HG02938 (cell line): ENCODE measurements around the gene USH1C.

ENCODE experiments used
- ATAC-seq: cut with Tn5 transposase; IDR thresholded peaks from one replicate; pipeline ENCODE4 v1.9.1; 2021; ENCODE audit warnings: mild to moderate bottlenecking, moderate library complexity; ENCODE audit not compliant: unreplicated experiment

Gene USH1C

GRCh38 chr11:17478070-17478469 is 66.1 kb downstream of the USH1C start:
- ATAC-seq: no peak

DNA sequence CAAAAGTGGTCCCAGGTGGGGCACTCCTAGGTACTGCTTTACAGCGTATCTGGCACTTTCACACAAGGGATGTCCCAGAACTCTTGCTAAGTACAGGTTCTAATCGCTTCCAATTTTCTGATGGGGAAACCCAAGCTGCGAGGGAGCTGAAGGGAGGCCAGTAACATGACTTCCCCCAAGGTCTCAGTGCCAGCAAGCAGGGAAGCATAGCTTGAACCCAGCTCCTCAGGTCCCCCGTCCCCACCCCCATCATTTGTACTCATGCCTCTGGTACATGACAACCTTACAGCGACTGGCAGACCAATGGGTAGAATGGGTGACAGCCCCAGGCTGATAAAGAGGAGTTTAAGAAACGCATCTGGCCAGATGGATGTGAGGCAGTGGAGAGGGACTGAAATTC is 66.9 kb downstream of the USH1C start:
- no peak for ATAC-seq

GRCh38 chr11:17477084-17477333 is 67.2 kb downstream of the USH1C start:
- ATAC-seq: no peak

GRCh38 chr11:17476317-17477083 is 67.7 kb downstream of the USH1C start, which contains the start of gene ABCC8:
ABCC8 (minus strand) TSS chr11:17476845; CDS start chr11:17476776, 69 bp downstream.
- no peak for ATAC-seq

DNA sequence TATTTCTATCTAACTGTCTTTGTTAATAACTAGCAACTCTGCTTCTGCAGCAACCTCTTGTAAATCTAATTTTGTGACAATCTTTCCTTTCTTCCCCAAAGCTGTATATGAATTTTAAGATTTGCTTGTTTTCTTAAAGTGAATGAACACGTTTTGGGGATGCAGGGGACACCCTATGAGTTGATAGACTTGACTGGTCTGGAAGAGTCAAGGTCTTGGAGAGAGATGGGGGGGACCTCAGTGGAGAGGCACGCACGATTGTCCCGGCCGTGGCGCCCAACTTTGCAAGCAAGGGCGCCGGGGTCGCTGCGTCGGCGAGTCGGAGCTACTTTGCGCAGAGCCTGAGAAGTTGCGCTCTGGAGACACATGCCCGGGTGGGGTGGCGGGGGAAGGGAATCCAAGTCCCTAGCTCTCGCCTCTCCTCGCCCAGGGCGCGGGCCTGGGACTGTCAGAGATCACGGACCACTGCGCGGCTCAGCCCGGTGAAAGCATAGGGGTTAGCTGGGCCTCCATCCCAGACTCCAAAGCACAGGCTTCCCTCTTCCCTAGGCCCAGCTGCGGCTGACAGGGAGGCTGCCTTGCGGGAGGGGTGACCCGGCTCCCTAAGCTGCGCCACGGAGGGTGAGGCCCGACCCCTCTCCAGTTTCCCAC is 68.4 kb downstream of the USH1C start:
- no peak for ATAC-seq

DNA sequence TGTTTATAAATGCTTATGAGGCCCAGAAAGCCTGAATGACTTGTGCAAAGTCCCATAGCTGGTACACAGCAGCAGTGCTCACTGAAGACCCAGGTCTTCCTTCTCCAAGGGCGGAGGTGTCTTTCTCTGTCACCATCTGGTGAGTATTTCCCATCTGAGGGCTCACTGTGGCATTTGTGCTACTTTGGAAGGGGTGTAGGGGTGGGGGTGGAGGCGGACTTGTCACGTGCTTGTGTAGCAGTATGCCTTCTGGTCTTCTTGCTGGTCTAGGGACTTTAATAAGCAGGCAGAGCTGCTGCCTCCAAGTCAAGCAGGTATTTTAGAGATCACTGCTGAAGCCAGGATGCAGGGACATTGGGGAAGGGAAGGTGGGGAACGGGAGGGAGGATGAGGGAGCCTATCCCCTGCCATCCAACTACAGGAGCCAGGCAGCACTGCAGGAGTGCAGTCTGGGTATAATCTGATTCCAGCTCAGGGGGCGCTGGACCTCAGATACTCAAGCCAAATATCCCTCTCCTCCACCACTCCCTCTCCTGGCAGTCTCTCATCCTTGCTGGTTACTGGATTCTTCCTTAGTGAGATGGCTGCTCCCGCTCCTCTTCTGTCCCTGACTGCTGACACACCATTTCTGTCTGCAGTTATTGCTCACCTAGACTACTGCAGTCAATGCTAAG is 71.0 kb downstream of the USH1C start:
- no peak for ATAC-seq

- no peak for ATAC-seq
Measured at GRCh38 chr11:17472467-17472866, 71.7 kb downstream of the USH1C start.

DNA sequence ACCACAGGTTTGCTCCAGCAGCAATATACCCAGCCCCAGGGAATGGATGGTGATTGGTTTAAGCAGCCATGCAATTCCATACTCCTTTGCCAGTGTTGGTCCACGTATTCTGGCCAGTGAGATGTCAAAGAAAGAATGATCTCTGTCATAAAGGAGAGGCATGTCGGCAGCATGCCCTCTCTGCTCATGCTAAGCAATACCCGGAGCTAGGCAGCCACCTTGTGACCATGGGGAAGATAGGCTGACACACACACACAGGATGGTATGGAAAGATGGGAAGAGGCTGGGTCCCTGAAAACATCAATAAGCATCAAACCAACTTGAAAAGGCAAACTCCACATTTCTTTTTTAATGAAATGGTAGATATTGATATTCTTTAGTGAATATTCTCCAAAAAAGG is 72.7 kb downstream of the USH1C start:
- no peak for ATAC-seq

DNA sequence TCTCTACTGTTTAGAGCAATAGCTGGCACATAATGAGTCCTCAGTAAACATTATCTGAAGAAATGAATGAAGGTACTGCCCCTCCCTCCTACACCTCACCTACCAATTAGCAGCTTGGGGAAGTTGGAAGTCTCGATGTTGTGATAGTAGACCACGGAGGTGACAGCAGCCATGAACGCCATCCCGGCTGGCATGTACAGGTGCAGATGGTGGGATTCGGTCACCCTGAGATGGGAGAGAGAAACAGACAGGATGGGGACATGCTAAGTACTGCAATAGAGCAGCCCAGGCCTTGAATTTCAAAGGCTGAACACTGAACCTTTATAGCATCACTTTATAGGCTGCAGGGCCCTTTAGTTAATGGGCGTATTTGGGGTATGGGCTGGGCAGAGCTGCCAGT is 74.2 kb downstream of the USH1C start:
- no peak for ATAC-seq

DNA sequence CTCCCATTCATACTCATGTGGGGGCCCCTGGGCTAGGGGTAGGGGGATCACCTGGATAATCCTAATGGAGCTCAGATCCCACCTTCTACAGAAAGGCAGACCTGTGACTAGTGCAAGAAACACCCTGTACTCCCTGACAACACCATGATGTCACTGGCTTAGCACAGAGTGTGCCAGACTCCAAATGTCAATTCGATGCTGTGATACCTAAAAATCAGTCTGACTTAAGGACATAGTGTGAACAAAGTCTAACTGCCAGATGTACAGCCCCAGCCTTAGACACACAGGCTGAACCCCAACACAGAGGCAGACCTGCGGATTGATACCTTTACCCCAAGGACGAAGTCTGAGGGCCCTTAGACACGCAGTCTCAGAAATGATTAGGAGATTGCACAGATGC is 76.1 kb downstream of the USH1C start:
- ATAC-seq: no peak

DNA sequence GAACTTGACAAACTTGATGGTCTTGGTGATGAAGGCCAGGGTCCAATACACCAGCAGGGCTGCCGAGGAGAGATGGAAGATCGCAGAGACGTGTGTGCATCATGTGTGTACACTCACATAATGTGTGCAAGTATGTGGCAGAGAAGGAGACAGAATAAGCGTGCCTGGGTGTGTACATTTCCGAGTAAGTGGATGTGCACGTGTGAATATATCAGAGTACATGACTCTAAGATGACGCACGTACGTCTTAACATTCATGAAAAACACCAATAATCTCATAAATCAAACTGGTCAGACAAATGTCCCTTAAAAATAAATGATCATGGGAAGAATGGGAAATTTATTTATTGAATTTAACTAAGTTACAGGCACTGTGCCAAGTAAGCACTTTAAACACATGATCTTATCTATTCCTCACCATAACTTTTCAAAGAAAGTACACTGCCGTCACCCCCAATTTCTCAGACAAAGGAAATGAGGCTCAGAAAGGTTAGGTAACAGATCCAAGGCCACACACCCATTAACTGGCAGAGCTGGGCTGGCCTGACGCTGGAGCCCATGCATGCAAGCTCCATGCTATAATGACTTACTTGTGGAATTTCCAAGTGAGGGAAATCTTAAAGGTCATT is 80.6 kb downstream of the USH1C start:
- no peak for ATAC-seq

GRCh38 chr11:17462940-17463339 is 81.3 kb downstream of the USH1C start:
- no peak for ATAC-seq

GRCh38 chr11:17460406-17460805 is 83.8 kb downstream of the USH1C start:
- ATAC-seq: no peak

GRCh38 chr11:17459236-17459896 is 84.8 kb downstream of the USH1C start:
- ATAC-seq: no peak

GRCh38 chr11:17458268-17458667 is 85.9 kb downstream of the USH1C start:
- ATAC-seq: no peak

DNA sequence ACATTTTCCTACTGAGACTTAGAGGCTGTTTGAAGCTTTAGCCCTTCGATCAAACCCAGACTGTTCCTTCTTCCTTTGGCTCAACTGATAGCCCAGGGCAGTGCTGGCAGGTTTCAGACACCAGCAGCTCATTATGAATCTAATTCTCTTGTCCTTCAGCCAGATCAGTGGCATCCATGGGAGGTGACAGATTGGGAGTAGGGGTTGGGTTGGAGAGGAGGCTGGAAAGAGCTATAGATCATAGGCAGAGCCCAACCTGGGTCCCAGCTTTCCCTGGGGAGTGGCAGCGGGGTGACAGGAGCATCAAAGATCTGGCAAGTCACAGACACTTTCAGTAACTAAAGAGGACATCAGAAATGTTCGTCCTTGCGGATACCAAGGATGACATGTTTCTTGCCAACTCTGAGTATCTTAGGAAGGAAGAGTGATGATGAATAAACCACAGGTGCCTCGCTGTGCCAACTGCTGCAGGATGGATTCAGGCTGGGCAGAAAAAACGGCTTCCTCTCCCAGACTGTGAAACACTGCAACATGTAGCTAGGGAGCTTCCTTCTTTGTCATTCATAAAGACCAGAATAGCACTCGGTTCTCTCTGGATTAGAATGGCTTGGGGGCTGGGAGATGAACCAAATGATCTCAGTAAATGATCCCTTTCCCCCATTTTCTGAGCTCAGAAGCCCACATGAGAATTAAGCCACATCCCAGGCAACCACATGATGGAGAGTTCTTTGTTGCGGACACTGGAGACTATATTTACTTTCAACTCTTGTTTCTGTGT is 86.6 kb downstream of the USH1C start:
- no peak for ATAC-seq

DNA sequence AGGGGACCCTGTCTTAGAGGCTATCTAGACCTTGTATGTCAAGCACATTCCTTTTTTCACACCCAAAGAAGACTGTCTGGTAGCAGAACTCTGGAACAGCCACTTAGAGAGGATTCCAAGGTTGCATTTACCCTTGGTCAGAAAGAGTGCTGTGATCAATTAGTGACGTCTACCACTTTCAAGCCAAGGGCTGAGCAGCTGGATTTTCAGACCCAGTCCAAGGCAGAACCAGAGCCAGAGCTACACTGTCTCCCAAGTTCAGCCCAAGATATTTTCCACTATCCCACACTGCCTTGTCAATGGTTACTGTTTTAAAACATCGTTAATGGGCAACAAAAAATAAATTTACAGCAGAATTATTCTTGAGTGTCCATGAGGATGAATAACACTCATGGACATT is 91.5 kb downstream of the USH1C start:
- no peak for ATAC-seq

- no peak for ATAC-seq
Measured at GRCh38 chr11:17449158-17449557, 95.1 kb downstream of the USH1C start.

DNA sequence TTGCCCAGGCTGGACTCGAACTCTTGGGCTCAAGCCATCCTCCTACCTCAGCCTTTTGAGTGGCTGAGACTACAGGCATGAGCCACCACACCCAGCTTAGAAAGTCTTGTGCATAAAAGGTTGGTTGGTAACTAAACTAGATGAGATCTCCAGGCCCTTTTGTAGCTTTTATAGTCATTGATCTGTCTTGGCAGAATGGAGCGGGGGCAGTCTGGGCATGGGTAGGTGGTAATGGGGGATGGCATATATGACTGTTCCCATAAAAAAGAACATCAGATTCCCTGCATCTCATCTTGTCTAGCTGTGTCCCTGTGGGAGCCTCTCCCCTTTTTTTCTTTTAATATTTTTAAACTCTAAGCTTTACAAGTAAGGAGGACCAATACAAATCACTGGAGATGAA is 97.7 kb downstream of the USH1C start:
- ATAC-seq: no peak

GRCh38 chr11:17445240-17445795 is 98.9 kb downstream of the USH1C start:
- no peak for ATAC-seq
